Sigmoid colon (tissue), 4 donors: ENCODE data around the gene MCOLN2.

ENCODE experiments used
- EP300 ChIP-seq, 4 donors: sonication (generic); formaldehyde crosslinking; IDR thresholded peaks; one replicate each; pipeline ENCODE4 v1.6.1; 2017; ENCODE audit warnings: antibody characterized with exemption in 4 of 4
- POLR2A ChIP-seq, 2 donors: fragments of 450-650 bp; IDR thresholded peaks; one replicate each; pipeline ENCODE4 v1.6.1; 2016; ENCODE audit warnings: antibody characterized with exemption in 2 of 2, mild to moderate bottlenecking in 2 of 2, moderate library complexity in 2 of 2
- POLR2AphosphoS5 ChIP-seq, 4 donors: sonication (generic); formaldehyde crosslinking; IDR thresholded peaks; one replicate each; pipeline ENCODE4 v1.6.1; 2017; ENCODE audit warnings: antibody characterized with exemption in 4 of 4
- TF ChIP-seq, protein P1 (sequence below), 4 experiments: fragments of 450-650 bp in 3 of 4; fragments of 200-600 bp in 1 of 4; IDR thresholded peaks; one replicate each; pipeline ENCODE4 v1.5.1; 2016 to 2019; ENCODE audit warnings: antibody characterized with exemption in 4 of 4, mild to moderate bottlenecking in 3 of 4, moderate library complexity in 2 of 4

DNA sequence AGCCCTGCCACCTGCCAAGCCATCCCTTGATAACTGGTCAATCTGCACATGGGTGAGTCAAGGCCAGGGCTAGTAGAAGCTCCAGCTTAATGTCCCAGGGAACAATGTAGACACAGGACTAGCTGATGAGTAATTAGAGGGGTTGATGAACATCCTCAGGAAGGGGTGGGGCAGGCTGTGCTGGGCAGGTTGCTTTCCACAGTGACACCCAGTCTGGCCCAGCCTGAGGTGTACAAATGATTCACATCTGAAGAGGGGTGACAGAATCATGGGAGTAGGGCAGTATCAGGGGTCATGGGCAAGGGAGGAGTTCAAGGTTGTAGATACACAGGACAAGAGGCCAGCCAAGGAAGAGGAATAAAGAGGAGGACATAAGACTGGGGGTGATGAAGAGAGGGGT is 108.2 kb downstream of the MCOLN2 start:
- TF ChIP-seq EP300 (IDR thresholded peaks at IDR 0.05) (no peak), POLR2A (IDR thresholded peaks at IDR 0.05) (no peak), POLR2AphosphoS5 (IDR thresholded peaks at IDR 0.05) (no peak)
- TF ChIP-seq, protein P1, sequence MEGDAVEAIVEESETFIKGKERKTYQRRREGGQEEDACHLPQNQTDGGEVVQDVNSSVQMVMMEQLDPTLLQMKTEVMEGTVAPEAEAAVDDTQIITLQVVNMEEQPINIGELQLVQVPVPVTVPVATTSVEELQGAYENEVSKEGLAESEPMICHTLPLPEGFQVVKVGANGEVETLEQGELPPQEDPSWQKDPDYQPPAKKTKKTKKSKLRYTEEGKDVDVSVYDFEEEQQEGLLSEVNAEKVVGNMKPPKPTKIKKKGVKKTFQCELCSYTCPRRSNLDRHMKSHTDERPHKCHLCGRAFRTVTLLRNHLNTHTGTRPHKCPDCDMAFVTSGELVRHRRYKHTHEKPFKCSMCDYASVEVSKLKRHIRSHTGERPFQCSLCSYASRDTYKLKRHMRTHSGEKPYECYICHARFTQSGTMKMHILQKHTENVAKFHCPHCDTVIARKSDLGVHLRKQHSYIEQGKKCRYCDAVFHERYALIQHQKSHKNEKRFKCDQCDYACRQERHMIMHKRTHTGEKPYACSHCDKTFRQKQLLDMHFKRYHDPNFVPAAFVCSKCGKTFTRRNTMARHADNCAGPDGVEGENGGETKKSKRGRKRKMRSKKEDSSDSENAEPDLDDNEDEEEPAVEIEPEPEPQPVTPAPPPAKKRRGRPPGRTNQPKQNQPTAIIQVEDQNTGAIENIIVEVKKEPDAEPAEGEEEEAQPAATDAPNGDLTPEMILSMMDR (IDR thresholded peaks at IDR 0.05): no peak
